Measurements from ENCODE around the gene ERCC1.

Gene ERCC1

GRCh38 chr19:45446295-45446694 is 22.6 kb upstream of the ERCC1 start:
- H3K27ac ChIP-seq, result no peak overlapping the region
- TF ChIP-seq CTCF (conservative IDR thresholded peaks at IDR 0.05), result peak; percentile 61

DNA sequence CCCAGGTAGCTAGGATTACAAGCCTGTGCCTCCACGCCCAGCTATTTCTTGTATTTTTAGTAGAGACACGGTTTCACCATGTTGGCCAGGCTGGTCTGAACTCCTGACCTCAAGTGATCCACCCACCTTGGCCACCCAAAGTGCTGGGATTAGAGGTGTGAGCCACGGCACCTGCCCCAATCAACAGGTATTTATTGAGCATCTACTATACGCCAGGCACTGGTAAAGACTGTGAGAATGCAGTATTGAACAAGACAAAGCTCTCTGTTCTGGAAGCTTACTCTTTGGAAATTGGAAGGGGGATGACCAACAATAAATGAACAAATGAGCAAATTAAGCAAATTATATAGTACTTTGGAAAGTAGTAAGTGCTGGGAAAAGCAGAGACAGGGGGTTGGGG is 21.4 kb upstream of the ERCC1 start:
- no peak for TF ChIP-seq CTCF (conservative IDR thresholded peaks at IDR 0.05)
- peak overlapping the region; percentile 71; the same call in 1 of the 2 replicates for H3K27ac ChIP-seq

GRCh38 chr19:45444318-45445041 is 20.8 kb upstream of the ERCC1 start:
- peak; percentile 29; the same call in 1 of the 2 replicates for TF ChIP-seq CTCF (conservative IDR thresholded peaks at IDR 0.05)
- H3K27ac ChIP-seq, result peak overlapping the region; percentile 71

- H3K27ac ChIP-seq, result peak overlapping the region; percentile 71
These were observed 20.0 kb upstream of the ERCC1 start for GRCh38 chr19:45443462-45444317.

GRCh38 chr19:45442778-45443461 is 19.2 kb upstream of the ERCC1 start:
- peak overlapping the region; percentile 71; the same call in 1 of the 2 replicates for H3K27ac ChIP-seq
- no peak for TF ChIP-seq CTCF (conservative IDR thresholded peaks at IDR 0.05)

More at GRCh38 chr19:45443462-45444317, 20.0 kb upstream of the ERCC1 start:
- no peak for TF ChIP-seq CTCF (conservative IDR thresholded peaks at IDR 0.05)

GRCh38 chr19:45442408-45442777 is 18.7 kb upstream of the ERCC1 start:
- H3K27ac ChIP-seq, result no peak overlapping the region
- no peak for TF ChIP-seq CTCF (conservative IDR thresholded peaks at IDR 0.05)
